Spleen (tissue), 11 donors: ENCODE results near the gene SUDS3. TPM values are rescaled to one million over a fixed set of nuclear protein-coding genes. Genes with fewer than 3 reads are reported as not detected.

Experiments
- DNase-seq: peaks from one replicate; pipeline ENCODE4 v3.0.0-alpha.2; 2020
- H3K27ac ChIP-seq, 8 donors: fragments of 200-600 bp; sonication (generic) in 7 of 8; 1 replicate in 4 of 8; 2 replicates in 4 of 8; pipeline versions ENCODE4 v1.5.0 to v1.8.0; 2016 to 2021; ENCODE audit warnings: inconsistent platforms in 4 of 8, mild to moderate bottlenecking in 4 of 8, moderate library complexity in 1 of 8
- H3K27me3 ChIP-seq, 7 donors: fragments of 200-600 bp; sonication (generic) in 6 of 7; replicated peaks in 1 of 7; 1 replicate in 4 of 7; 2 replicates in 3 of 7; pipeline versions ENCODE4 v1.5.0 to v1.8.0; 2016 to 2021; ENCODE audit warnings: inconsistent platforms in 3 of 7, mild to moderate bottlenecking in 1 of 7
- H3K36me3 ChIP-seq, 6 donors: fragments of 200-600 bp; sonication (generic) in 5 of 6; 1 replicate in 4 of 6; 2 replicates in 2 of 6; pipeline versions ENCODE4 v1.5.0 to v1.8.0; 2016 to 2021; ENCODE audit warnings: inconsistent platforms in 2 of 6
- H3K4me1 ChIP-seq, 6 donors: fragments of 200-600 bp; sonication (generic) in 5 of 6; 1 replicate in 3 of 6; 2 replicates in 3 of 6; pipeline versions ENCODE4 v1.5.0 to v1.8.0; 2016 to 2021; ENCODE audit warnings: inconsistent platforms in 3 of 6
- H3K4me3 ChIP-seq, 8 donors: fragments of 200-600 bp; sonication (generic) in 7 of 8; 1 replicate in 4 of 8; 2 replicates in 4 of 8; pipeline versions ENCODE4 v1.5.0 to v1.8.0; 2016 to 2021; ENCODE audit warnings: inconsistent platforms in 4 of 8, mild to moderate bottlenecking in 4 of 8, moderate library complexity in 2 of 8
- H3K9me3 ChIP-seq, 8 donors: fragments of 200-600 bp; sonication (generic) in 7 of 8; 1 replicate in 4 of 8; 2 replicates in 4 of 8; pipeline versions ENCODE4 v1.5.0 to v1.8.0; 2016 to 2021; ENCODE audit warnings: inconsistent platforms in 4 of 8
- POLR2A ChIP-seq, 3 donors: fragments of 450-650 bp; IDR thresholded peaks; one replicate each; pipeline ENCODE4 v1.5.1; 2017; ENCODE audit warnings: antibody characterized with exemption in 3 of 3, mild to moderate bottlenecking in 1 of 3
- POLR2AphosphoS5 ChIP-seq, 3 donors: sonication (generic); formaldehyde crosslinking; IDR thresholded peaks; one replicate each; pipeline ENCODE4 v1.5.1; 2017; ENCODE audit warnings: antibody characterized with exemption in 3 of 3
- WGBS, 5 donors: extraction: QIAGEN DNeasy Blood & Tissue Kit in 3 of 5; methylation state at CpG; one replicate each; pipeline versions ENCODE4 v1.1.5 to v1.1.7; 2013 to 2018; 5-methylcytosine and 5-hydroxymethylcytosine counted together
- intact Hi-C: fragments of 100-400 bp; cut with DNase I; formaldehyde crosslinking; loops from one replicate; pipeline ENCODE4 v1.15.0; 2023; ENCODE audit warnings: low total_unique reads
- polyA plus RNA-seq, 3 donors: library from polyadenylated mRNA; stranded (reverse); fragments of 200-250 nt; gene quantifications; one replicate each; pipeline ENCODE4 v1.2.1, GENCODE V29; 2013
- total RNA-seq, 7 donors: library from RNA; depleted of rRNA in 3 of 7; stranded (reverse); fragments of >200 nt in 3 of 7; fragmentation: NEBNext Ultra II Directional in 4 of 7; extraction: Animal tissue kit (Norgen Biotek cat#: 25700) in 4 of 7; gene quantifications; one replicate each; pipeline versions ENCODE4 v1.1.0 to v1.2.1, GENCODE V29; 2016 to 2021
- TF ChIP-seq, protein P1 (sequence below), 11 experiments: fragments of 200-600 bp in 7 of 11; fragments of 450-650 bp in 4 of 11; sonication (generic) in 4 of 11; IDR thresholded peaks in 8 of 11; conservative IDR thresholded peaks in 3 of 11; 1 replicate in 7 of 11; 2 replicates in 4 of 11; pipeline versions ENCODE4 v1.4.0 to v1.8.0; 2016 to 2021; ENCODE audit warnings: antibody characterized with exemption in 11 of 11, inconsistent platforms in 4 of 11, mild to moderate bottlenecking in 1 of 11
- donor health status: healthy with polysubstance abuse.
- donor health status: DM: no; HTN: no; CAD: no; lungs with moderate emphysema.
- donor health status: DM: no; HTN: no; CAD: no.
- donor health status: Bipolar disorder and iron deficiency.
- donor health status: healthy.
- donor health status: DM: no; HTN: no; CAD: no.
- donor health status: DM: yes; HTN: yes; CAD: no.

The SUDS3 gene
- total and polyA plus RNA-seq, 10 donors: 8.3 to 90.9 (median 28.3) TPM

- DNase-seq: no peak
- Histone ChIP-seq H3K27me3 (no peaks in the 10 kb centered on the region), H3K4me3 (no peak overlapping the region), H3K36me3 (peaks cover 0 to 13% (median 0%) of the 10 kb centered on the region in 6 donors), H3K9me3 (no peaks in the 10 kb centered on the region), H3K4me1 (peaks cover 0 to 12% (median 4%) of the 10 kb centered on the region in 6 donors), H3K27ac (no peak overlapping the region)
- WGBS, 5 donors: 90 to 96% (median 94%) methylated on average over 3 of the region's 3 CpGs
- TF ChIP-seq POLR2A (IDR thresholded peaks at IDR 0.05): no peak
- no peak for TF ChIP-seq POLR2AphosphoS5 (IDR thresholded peaks at IDR 0.05)
- TF ChIP-seq, protein P1, sequence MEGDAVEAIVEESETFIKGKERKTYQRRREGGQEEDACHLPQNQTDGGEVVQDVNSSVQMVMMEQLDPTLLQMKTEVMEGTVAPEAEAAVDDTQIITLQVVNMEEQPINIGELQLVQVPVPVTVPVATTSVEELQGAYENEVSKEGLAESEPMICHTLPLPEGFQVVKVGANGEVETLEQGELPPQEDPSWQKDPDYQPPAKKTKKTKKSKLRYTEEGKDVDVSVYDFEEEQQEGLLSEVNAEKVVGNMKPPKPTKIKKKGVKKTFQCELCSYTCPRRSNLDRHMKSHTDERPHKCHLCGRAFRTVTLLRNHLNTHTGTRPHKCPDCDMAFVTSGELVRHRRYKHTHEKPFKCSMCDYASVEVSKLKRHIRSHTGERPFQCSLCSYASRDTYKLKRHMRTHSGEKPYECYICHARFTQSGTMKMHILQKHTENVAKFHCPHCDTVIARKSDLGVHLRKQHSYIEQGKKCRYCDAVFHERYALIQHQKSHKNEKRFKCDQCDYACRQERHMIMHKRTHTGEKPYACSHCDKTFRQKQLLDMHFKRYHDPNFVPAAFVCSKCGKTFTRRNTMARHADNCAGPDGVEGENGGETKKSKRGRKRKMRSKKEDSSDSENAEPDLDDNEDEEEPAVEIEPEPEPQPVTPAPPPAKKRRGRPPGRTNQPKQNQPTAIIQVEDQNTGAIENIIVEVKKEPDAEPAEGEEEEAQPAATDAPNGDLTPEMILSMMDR (IDR thresholded peaks at IDR 0.05 in 8 of 11, conservative IDR thresholded peaks at IDR 0.05 in 3 of 11): no peak
- intact Hi-C loops: no loop called here
These were observed 51.5 kb downstream of the SUDS3 start for GRCh38 chr12:118427819-118428218.

GRCh38 chr12:118428643-118429042, 52.3 kb downstream of the SUDS3 start:
- TF ChIP-seq POLR2AphosphoS5 (IDR thresholded peaks at IDR 0.05): no peak
- TF ChIP-seq, protein P1 (IDR thresholded peaks at IDR 0.05 in 8 of 11, conservative IDR thresholded peaks at IDR 0.05 in 3 of 11): no peak
- TF ChIP-seq POLR2A (IDR thresholded peaks at IDR 0.05): no peak
- Histone ChIP-seq H3K36me3 (peaks cover 0 to 13% (median 0%) of the 10 kb centered on the region in 6 donors), H3K4me3 (no peak overlapping the region), H3K9me3 (no peaks in the 10 kb centered on the region), H3K4me1 (peaks cover 0 to 12% (median 4%) of the 10 kb centered on the region in 6 donors), H3K27ac (no peak overlapping the region), H3K27me3 (peaks cover 0 to under 1% (median 0%) of the 10 kb centered on the region in 7 donors)
- 85 to 94% (median 89%) methylated on average over 3 of the region's 3 CpGs for WGBS, 5 donors
- intact Hi-C loops: no loop called here
- no peak for DNase-seq

DNA sequence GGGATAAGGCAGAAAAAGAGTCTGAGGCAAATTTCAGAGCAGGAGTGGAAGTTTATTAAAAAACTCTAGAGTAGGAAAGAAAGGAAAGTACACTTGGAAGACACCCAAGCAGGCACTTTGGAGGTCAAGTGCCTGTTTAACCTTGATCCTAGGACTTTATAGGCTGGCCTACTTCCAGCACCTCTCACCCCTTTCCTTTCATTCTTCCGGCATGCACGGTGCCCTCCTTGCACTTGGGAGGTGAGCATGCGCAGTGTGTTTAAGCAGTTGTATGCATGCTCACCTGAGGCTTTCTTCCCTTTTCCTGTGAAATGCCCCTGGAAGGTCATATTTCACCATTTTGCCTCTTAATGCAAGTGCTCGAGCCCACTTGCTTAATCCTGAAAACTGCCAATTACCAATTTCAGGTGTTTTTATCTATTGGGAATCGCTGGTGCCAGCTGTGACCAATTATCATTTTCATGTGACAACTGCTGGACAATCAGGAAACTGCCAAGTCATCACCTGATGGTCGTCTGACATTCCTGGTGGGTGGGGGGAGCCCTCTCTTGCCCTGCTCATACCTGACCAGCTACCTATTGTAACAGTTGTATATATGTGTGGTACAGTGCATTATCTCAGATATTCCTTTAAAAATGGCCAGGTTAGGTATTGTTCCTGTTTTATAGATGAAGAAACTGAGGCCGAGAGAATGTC, 53.5 kb downstream of the SUDS3 start:
- 61 to 77% (median 71%) methylated on average over 7 of the region's 7 CpGs for WGBS, 5 donors
- intact Hi-C loops: no loop called here
- no peak overlapping the region for H3K27ac ChIP-seq
- H3K27me3 ChIP-seq: peaks cover 0 to 4% (median 0%) of the 10 kb centered on the region in 7 donors
- peaks cover 0 to 13% (median 0%) of the 10 kb centered on the region in 6 donors for H3K36me3 ChIP-seq
- peaks cover 0 to under 1% (median 0%) of the 10 kb centered on the region in 8 donors for H3K9me3 ChIP-seq
- no peak for DNase-seq
- peaks cover 0 to 12% (median 4%) of the 10 kb centered on the region in 6 donors for H3K4me1 ChIP-seq
- no peak overlapping the region for H3K4me3 ChIP-seq
- TF ChIP-seq POLR2A (IDR thresholded peaks at IDR 0.05): no peak
- TF ChIP-seq POLR2AphosphoS5 (IDR thresholded peaks at IDR 0.05): no peak

GRCh38 chr12:118430516-118430915, 54.2 kb downstream of the SUDS3 start:
- intact Hi-C loops: no loop called here
- no peak for TF ChIP-seq POLR2A (IDR thresholded peaks at IDR 0.05)
- TF ChIP-seq, protein P1 (IDR thresholded peaks at IDR 0.05 in 8 of 11, conservative IDR thresholded peaks at IDR 0.05 in 3 of 11): no peak
- TF ChIP-seq POLR2AphosphoS5 (IDR thresholded peaks at IDR 0.05): no peak
- no peak overlapping the region for H3K27ac ChIP-seq
- peaks cover 0 to 12% (median 4%) of the 10 kb centered on the region in 6 donors for H3K4me1 ChIP-seq
- H3K36me3 ChIP-seq: peaks cover 0 to 13% (median 0%) of the 10 kb centered on the region in 6 donors
- peaks cover 0 to 4% (median 0%) of the 10 kb centered on the region in 7 donors for H3K27me3 ChIP-seq
- peaks cover 0 to 7% (median 0%) of the 10 kb centered on the region in 8 donors for H3K9me3 ChIP-seq
- no peak for DNase-seq
- H3K4me3 ChIP-seq: no peak overlapping the region
- WGBS, 5 donors: 72 to 89% (median 82%) methylated on average over 4 of the region's 4 CpGs
